CD4-positive, alpha-beta T cell treated with Interleukin-10 for 1 hour (primary cell): Measurements from ENCODE around the gene SLC44A5.
"Not testable (repeated sequence)": the region's sequence is repeated elsewhere in the genome, so short reads cannot be mapped to it uniquely, and the experiment has no call there.

ENCODE experiments used
- DNase-seq: peaks from one replicate; pipeline ENCODE4 v3.0.0-alpha.2; 2020

The SLC44A5 gene

DNA sequence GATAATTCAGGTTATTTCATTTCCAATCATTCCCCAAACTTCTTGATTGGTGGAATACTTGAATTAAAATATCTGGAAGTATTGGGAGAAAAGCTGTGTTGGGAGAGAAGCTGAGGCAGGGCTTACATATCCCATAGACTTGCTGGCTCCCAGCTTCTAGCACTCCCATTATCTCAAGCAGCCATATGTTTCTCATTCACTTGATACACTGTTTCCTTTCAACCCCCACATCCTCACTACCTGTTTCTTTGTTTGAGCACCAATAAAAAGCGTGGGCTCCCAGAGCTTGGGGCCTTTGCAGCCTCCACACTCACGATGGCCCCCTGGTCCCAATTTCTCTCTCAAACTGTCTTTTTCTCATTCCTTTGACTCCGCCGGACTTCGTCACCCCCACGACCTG, 256.6 kb downstream of the SLC44A5 start:
- DNase-seq, result not testable (repeated sequence)

DNA sequence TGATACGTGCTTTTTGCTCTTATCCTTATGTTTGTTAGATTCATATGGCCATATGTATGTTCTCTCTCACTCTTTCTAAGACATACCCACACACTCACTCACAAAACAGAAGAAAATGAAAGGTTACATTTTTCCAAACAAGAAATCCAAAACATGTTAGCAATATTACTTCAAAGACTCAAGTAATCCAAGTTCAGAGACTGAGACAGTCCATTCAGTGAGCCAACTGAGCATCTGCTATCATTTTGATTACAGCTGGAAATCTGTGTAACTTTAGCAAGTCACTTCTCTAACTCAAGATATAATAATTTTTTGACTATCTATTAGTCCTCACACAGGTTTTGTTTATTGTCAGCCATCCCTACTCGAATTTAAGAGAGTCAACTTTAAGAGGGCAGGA, 257.9 kb downstream of the SLC44A5 start:
- DNase-seq, result no peak

DNA sequence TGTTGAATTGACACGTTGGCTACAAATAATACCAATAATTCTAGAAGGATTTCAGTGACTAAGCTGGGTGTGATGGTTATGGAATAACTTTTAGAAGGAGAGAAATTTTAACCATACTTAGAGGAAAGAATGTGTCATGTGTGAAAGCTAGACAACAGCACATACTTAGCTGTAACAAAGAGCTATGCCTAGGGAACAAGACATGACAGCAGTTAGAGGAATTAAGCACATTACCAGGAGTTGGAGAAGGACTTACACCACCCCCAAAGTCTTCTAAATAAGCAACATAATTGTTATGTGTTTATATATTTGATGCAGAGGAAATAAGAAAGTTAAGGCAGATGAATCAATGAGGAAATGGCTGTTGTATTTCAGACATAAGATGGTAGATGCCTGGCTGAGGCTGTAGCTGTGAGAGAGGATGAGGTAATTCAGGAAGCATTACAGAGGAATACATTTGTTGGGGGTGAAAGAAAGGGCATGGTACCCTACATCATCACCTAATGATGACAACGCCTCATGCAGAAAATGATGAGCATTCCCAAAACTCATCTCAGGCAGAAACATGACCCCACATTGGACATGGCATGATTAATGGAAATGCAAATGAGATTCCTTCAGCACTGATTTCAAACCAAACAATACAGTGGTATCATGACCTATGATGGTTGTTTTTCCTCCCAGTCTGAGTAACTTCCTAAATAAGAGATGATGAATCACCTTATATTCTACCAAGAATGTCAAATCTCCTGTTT, 265.2 kb downstream of the SLC44A5 start:
- DNase-seq, result no peak

DNA sequence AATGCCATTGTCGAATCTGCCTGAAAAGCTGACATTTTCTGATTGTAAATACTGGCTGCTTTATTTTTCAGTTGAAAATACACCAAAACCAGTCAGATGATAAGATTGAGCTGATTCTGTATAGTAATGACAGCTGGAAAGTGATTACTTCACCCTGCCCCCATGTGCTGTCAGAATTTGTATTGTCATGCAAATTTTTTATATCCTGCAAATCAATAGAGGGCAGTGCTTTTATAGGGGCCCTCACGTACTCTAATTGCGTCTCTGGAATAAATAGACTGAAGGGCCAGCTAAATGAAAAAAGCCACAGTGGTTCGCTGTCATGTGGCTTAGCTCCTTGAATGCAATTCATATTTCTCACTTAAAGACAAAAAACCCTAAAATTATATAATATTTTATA, 268.1 kb downstream of the SLC44A5 start:
- no peak for DNase-seq

DNA sequence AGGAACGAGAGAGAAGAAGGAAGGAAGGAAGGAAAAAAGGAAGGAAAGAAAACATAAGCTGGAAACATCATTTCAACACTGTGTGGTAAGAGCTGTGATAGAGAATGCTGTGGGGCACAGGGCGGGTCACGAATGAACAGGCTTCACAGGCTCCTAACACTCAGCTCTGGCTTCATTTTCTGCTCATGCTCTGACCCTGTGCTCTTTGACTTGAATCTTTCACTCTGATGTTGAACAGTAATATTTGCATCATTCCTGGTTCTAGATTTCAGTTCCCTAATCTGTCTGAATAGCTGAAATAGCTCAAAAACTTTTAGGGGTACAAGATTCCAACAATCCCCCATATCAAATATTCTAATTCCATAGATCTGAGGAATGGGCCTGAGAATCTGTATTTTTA, 269.4 kb downstream of the SLC44A5 start:
- DNase-seq, result no peak

DNA sequence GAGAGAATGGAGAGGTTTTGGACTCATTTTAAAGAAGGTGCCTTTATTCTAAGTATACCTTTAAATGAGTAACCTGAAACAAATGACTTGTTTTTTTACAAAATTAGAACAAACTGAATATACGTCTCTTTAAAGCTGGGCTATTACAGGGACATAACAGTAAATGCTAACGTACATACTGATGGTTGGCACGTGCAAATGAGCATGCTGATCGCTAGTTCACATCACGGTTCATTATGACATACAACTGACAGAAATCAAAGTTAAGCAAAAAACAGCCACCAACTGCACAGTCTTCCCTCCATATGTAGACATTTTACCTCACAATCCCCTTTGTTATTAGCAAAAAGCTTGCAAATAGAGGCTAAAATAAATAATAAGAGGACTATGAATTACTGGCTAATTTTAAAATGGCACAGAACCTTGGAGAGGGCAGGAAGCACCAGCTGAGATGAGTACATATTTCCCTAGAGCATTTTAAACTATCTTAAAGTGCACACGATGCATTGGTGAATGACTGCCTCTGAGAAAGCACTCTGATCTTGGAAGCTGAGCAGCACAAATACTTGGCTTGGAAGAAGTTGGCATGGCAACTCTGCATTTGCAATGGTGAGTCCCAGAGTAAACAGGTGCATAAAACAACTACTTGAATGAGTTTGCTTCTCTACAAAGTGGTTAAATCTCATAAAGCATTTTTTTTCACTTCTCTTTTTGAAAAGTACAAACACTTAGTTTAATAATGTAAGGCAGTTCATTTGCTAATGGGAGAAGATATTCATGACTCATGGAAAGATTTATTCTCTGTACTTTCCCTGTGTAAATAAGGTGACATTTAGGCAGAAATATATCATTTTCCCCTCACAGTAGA, 272.1 kb downstream of the SLC44A5 start:
- no peak for DNase-seq

DNA sequence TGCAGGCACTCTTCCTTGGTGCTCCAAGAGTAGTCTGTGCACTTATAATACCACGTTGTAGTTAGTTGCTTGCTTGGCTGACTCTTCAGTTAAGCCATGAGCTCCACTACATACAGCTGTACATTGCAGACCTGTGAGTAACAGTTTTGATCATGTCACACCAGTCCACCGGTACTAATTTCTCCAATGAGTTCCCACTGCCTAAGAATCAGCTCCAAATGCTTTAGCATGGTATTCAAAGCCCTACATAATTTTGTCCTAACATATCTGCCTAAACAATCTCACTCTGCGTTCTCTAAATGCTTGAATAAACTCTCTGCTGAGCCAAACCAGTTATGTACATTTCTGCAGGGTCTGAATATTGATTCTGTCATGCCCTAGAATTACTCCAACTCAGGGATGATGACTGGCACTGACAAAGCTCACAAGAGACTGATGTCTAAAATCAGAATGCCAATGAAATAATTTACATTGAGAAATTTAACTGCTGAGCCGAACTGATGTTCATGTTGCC, 276.0 kb downstream of the SLC44A5 start:
- no peak for DNase-seq

DNA sequence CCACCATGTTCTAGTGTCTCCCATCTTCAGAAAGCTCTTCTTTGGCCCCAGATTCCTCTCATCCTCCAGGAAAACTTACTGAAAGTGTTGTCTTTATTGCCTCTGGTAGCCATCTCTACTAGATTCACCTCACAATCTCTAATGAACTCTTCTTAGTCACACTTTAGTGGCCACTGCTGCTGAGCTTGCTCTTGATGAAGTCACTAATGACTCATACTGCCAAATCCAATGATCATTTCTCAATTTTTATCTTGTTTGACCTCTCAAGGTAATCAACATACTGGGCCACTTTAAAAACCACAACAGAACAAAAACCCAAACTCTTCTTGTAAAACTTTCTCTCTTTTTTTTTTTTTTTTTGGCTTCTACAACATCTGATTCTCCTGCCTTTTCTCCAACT, 280.3 kb downstream of the SLC44A5 start:
- no peak for DNase-seq

DNA sequence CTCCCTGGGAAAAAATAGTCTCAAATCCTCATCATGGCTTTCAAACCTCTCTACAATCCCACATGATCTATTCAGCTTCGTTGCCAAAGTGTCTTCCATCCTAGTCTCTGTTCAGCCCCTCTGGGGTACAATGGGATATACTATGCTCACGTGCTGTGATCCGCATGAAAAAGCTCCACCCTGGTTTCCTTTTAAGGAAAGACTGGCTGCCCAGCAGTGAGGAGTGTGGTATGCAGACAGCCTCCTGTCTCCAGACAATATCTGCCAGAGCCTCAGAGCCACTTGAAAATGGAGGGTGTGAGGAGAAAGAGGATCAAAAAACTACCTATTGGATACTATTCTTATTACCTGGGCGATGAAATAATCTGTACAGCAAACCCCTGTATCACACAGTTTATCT, 282.2 kb downstream of the SLC44A5 start:
- DNase-seq, result no peak

DNA sequence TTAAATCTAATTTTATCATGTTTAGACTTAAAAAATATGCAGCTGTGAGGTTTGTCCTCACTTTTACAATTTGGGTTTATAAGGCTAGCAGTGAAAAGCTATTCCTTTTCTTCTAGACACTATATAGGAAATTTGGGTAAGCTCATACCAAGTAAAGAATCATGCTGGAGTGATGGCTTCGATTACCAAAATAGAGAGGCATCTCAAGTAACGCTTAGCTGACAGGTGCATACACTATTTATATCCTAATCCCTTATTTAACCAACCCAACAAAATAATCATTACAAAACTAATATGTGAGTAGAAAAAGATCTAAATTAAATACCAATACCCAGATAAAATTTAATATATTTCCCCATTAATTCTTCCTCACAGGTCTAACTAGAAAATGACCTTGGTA, 283.5 kb downstream of the SLC44A5 start:
- DNase-seq, result no peak

DNA sequence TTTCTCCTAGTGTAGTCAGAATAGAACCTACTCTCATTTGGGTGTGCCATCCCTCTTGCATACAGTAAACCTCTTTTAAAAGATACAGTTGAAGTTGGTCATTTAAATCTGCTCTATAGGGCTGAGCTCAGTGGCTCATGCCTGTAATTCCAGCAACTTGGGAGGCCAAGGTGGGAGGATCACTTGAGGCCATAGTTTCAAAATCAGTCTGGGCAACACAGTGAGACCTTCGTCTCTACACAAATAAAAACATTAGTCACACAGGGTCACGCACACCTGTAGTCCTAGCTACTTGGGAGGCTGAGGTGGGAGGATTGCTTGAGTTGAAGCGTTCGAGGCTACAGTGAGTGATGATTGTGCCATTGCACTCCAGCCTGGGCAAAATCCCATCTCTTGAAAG, 292.9 kb downstream of the SLC44A5 start:
- no peak for DNase-seq

DNA sequence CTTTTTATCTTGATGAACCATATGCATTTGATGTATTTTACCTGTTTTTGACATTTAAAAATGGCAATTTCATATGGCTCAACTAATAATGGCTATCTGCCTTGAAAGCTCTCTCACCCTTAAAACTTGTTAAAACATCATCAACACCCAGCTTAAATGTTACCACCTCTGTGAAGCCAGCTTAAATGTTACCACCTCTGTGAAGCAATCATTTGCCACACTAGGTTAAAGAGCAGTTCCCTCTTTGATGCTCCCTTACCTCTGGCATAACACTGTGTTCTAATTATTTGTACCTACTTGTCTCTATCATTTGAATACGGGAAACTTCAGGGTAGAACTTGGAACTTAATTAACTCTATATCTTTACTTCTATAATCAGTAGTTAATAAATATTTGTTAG, 294.7 kb downstream of the SLC44A5 start:
- DNase-seq, result no peak

DNA sequence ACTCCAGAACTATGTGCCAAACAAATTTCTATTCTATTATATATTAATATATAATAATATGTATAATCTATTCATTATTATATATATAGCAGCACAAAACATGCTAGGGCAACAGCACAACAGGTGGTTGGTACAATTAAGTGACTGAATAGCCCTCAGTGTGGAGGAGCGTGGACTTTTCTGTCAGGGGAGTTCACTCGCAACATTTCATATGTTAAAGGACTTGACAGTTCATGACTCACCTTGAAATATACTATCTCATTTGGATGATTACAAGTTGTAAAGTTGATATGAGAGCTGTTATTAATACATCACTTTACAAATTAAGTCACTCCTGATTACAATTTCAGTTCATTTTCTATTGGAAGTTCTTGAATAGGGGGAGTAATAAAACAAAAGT, 298.3 kb downstream of the SLC44A5 start:
- DNase-seq, result no peak

DNA sequence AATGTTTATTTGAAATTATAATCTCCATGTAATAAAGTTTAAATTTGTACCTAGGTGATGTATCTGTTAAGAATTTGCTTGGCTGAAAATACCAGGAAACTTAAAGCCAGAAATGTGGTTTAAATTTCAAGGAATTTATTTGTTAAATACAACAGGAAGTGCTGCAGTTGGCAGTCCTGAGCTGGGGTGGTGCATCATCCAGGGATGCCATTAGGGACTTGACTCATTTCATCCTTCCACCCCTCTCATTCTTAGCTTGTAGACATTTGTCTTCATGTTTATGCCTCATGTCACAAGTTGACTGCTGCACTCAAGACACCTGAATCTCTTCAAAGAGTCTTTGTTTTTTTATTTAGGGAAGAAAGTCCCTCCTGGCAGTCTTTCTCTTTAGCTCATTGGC, 300.8 kb downstream of the SLC44A5 start:
- no peak for DNase-seq

DNA sequence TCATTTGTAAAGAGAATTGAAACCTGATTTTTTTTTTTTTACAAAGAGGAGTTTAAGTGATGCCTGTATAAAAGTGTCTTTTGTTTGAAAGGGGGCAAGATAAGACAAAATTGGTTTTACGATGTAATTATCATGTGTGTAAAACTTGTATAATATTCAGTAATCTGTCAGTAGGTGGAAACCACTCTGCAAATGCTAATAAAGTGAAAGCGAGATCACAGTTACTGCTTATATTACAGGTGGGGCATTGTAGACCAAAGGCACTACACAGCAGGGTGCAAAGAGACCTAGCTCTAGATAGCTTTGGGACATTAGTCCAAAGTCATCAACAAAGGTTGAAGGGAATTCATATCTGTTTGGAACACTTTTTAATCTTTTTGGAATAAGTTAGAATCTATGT, 302.5 kb downstream of the SLC44A5 start:
- DNase-seq, result no peak

DNA sequence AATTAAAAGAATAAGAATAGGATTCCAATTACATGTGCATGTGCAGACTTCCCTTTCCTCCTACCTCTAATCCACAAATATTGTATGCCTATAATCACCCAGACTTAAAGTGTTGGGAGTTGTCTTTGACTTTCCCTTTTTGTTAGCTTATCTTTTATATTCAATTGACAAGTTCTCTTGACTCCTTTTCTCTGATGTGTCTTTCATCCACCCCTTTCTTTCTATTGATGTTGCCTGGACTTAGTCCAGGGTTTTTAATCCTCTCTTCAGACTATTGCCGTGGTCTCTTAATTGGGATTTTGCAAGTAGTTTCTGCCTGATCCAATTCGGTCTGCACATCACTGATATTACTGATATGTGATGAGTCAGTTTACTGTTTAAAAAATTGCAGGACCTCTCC, 305.9 kb downstream of the SLC44A5 start:
- no peak for DNase-seq

DNA sequence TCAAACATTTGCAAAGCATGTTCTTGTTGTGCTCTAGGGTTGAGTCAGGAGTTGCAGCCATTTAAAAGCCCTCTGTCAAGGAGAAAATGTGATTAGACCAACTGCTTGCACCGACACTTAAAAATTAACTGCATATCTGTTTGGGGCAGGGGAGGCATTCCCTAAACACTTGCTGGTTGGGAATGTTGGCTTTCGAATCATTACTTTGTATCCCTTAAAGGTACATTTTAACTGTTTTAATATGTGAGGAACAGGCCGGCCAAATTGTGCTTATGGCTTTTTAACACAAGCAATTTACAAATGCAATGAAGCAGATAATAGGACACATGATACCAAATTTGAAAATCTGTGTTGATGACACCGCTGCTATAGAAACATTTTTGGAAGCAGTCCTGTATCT, 317.6 kb downstream of the SLC44A5 start:
- no peak for DNase-seq

DNA sequence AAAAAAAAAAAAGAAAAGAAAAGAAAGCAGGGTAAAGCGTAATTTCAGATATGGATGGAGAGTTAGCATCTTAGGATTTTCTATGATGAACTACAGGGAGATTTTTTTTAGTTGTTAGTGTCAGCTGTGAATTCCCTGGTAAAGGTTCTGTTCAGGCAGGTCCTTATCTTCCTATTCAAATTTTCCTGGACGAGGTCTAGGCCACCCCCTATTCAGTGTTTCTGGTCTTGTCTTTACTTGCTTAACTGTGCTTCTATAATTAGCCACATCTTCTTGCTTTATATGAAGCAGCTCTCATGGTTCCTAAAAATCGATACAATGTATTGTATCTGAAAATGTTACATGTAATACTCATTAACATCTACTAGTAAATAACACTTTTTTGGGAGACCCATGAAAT, 318.9 kb downstream of the SLC44A5 start:
- no peak for DNase-seq

DNA sequence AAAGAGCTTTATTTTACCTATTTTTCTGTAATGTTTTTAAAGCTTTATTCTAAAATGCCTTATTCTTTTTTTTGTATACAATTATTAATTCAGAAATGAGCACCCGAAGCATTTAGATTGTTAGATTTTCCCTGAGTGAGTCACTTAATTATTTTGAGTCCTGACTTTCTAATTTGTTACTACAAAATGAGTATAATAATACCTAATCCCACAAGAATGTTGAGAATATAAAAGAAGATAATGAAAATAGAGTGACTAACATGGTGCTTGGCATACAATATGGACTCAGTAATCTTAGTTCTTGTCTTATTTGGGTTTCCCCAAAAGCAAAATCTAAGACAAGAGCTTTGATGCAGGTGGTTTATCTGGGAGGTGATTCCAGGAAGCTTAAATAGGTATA, 334.5 kb downstream of the SLC44A5 start:
- no peak for DNase-seq

DNA sequence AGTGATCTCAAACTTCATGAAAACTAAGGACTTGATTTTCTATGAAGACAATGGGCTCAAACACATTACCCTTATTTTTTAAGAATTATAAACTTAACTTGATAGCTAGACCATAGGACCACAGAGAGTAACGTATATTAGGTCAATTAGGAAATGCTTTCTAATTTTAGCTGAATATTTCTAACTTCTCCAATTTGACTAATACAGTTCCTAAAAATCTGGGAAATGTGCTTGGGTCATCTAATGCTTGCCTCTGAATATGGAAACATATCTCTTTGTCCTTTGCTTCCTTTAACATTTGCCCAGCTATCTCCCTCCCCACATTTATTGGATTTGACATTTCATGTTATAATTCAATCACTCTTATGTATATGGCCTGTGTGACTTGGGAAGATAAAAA, 335.3 kb downstream of the SLC44A5 start:
- no peak for DNase-seq

DNA sequence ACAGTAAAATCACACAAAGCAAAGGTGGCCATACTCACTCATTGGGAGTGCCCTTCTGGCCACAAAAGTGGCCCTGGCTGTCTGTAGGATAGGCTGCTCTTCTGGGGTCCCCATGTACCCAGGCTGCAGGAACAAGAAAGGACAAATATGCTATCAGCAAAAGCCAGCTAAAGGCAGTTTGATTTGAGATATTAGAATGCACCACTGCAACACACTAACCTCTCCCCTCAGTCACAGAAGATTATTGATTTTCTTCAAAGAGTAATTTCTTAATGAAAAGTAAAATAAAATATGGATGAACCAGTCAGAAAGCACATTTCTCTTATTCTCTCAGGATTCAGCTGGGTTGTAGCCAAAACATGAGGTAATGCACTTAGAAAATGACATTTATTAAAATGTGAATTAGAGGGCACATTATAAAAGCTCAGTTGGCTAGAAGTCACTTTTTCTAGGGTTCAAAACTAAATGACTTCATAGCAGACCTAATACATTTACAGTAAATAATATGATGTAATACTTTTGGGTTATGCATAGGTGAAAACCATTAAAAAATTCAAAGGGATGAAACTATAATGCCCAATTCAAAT, 335.9 kb downstream of the SLC44A5 start:
- DNase-seq, result no peak

DNA sequence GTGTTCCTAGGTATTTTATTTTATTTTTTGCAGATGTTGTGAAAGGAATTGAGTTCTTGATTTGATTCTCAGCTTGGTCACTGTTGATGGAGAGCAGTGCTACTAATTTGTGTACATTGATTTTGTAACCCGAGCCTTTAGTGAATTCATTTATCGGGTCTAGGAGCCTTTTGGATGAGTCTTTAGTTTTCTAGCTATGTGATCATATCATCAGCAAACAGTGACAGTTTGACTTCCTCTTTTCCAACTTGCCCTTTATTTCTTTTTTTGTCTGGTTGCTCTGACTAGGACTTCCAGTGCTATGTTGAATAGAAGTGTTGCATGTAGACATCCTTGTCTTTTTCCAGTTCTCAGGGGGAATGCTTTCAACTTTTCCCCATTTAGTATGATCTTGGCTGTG, 337.8 kb downstream of the SLC44A5 start:
- DNase-seq, result no peak

DNA sequence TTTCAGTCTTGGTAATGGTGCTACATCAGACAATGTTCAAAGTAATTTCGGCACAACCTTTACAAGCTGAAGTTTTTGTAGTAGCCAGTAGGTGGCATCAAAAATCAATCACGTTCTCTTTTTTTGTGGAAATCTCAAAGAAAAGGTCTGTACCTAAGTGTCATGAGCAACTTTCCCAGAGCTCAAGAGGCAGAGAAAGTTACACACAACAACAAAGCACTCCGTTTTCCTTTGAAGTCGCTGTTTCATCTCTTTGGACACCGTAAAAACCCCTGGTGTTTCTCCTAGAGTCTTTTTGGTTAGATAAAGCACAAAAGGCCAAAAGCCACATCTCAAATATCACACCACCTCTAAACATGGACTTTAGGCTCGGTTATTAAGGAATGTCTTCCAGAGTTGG, 345.1 kb downstream of the SLC44A5 start:
- no peak for DNase-seq

DNA sequence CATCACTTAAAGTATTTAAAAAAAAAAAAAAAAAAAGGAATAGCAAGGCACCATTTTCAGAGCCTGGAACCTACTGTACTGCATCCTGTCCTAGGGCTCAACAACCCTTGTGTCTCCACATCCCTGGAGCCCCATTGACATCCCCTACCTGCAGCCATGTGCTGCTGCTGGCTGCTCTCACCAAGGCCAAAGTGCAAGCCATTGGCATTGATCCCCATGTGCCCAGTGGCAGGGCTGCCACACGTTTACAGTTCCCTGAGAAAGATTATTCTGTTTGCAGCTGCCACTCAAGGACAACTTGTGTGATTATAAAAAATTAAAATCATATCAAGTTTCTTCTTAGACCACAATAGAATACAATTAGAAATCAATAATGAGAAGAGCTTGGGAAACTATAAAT, 346.8 kb downstream of the SLC44A5 start:
- DNase-seq, result no peak
